Panc1 (cell line): Measurements from ENCODE around the gene LAMB4. TPM values are rescaled to one million over a fixed set of nuclear protein-coding genes. Genes with fewer than 3 reads are reported as not detected.

Experiments used
- ATAC-seq: fragments of 200-7000 bp; cut with Tn5 transposase; 2 replicates; pipeline ENCODE4 v1.9.1; 2020; ENCODE audit warnings: mild to moderate bottlenecking, moderate library complexity
- BruUV-seq: library from RNA; stranded (reverse); fragments of 400-500 nt; replicated peaks from 2 replicates; lab custom pipeline; 2021; lab: Mats Ljungman, UMichigan
- CTCF ChIA-PET: fragments of 300-600 bp; sonication (Branson Sonifier 250); formaldehyde crosslinking; loops from one replicate; lab custom pipeline; 2022; ENCODE audit warnings: antibody characterized with exemption; lab: Charles Lee
- POLR2A ChIA-PET: fragments of 300-600 bp; sonication (Branson Sonifier 250); formaldehyde crosslinking; loops from one replicate; lab custom pipeline; 2022; ENCODE audit warnings: antibody characterized with exemption; lab: Charles Lee
- DNase-seq: peaks from one replicate; pipeline ENCODE4 v3.0.0-alpha.2; 2010; ENCODE audit warnings: low read depth, low spot score
- H3K27ac ChIP-seq: 2 replicates; pipeline ENCODE4 v1.5.1; 2011; ENCODE audit warnings: mild to moderate bottlenecking, low read length, inconsistent platforms
- H3K27me3 ChIP-seq: fragments of 200-500 bp; sonication (Bioruptor generic); 2 replicates; pipeline ENCODE4 v1.6.0; 2014; ENCODE audit warnings: low read length, inconsistent platforms; ENCODE audit not compliant: control insufficient read depth, insufficient read depth
- H3K36me3 ChIP-seq: fragments of 200-500 bp; sonication (Bioruptor generic); 2 replicates; pipeline ENCODE4 v1.5.1; 2014; ENCODE audit warnings: inconsistent platforms, mild to moderate bottlenecking, low read length, moderate library complexity; ENCODE audit not compliant: control insufficient read depth, insufficient read depth
- H3K4me1 ChIP-seq: 2 replicates; pipeline ENCODE4 v1.5.1; 2011; ENCODE audit warnings: inconsistent platforms, mild to moderate bottlenecking, low read length, moderate library complexity; ENCODE audit not compliant: control insufficient read depth, insufficient read depth
- H3K4me3 ChIP-seq, 2 experiments: 2 replicates each; pipeline ENCODE4 v1.5.1; 2011 to 2012; ENCODE audit warnings: low read depth in 2 of 2, low read length in 2 of 2, mild to moderate bottlenecking in 2 of 2, inconsistent platforms in 1 of 2, moderate library complexity in 1 of 2
- H3K9me3 ChIP-seq: fragments of 200-500 bp; sonication (Bioruptor generic); 2 replicates; pipeline ENCODE4 v1.5.1; 2014; ENCODE audit warnings: low read depth, mild to moderate bottlenecking, inconsistent platforms, low read length, moderate library complexity; ENCODE audit not compliant: control insufficient read depth, insufficient read depth
- POLR2AphosphoS5 ChIP-seq: IDR thresholded peaks from 2 replicates; pipeline ENCODE4 v1.6.1; 2012; ENCODE audit warnings: mild to moderate bottlenecking, low read depth, low read length, moderate library complexity
- SIN3A ChIP-seq: IDR thresholded peaks from 2 replicates; pipeline ENCODE4 v1.6.1; 2012; ENCODE audit warnings: low read depth, mild to moderate bottlenecking, low read length, moderate library complexity, borderline replicate concordance; ENCODE audit not compliant: insufficient read depth
- TCF7L2 ChIP-seq: IDR thresholded peaks from 2 replicates; pipeline ENCODE4 v1.6.1; 2011; ENCODE audit warnings: mild to moderate bottlenecking, low read depth, low read length, inconsistent platforms
- in situ Hi-C: cut with HindIII; loops from 2 replicates; pipeline ENCODE4 v1.10.0; 2016; ENCODE audit warnings: low sequenced_read_pairs, low pct_unique_long_range_greater_than_20kb
- intact Hi-C: fragments of 100-400 bp; cut with micrococcal nuclease; formaldehyde crosslinking; loops from one replicate; pipeline ENCODE4 v1.10.0; 2022; ENCODE audit not compliant: unreplicated experiment
- total RNA-seq: library from RNA; stranded (reverse); gene quantifications from one replicate; pipeline ENCODE4 v1.2.1, GENCODE V29; 2021; ENCODE audit not compliant: unreplicated experiment
- TF ChIP-seq, protein P1 (sequence below), 2 experiments: IDR thresholded peaks; 2 replicates each; pipeline ENCODE4 v1.6.1; 2011 to 2012; ENCODE audit warnings: low read depth in 2 of 2, control low read depth in 1 of 2, low read length in 1 of 2, mild to moderate bottlenecking in 1 of 2, moderate library complexity in 1 of 2; ENCODE audit not compliant: insufficient read depth in 1 of 2
- TF ChIP-seq, protein P2 (sequence below): fragments of 450-650 bp; IDR thresholded peaks from 2 replicates; pipeline ENCODE4 v1.5.1; 2017; ENCODE audit warnings: mild to moderate bottlenecking

Gene LAMB4
- total RNA-seq, 1 experiment from 2014 or later: not detected

DNA sequence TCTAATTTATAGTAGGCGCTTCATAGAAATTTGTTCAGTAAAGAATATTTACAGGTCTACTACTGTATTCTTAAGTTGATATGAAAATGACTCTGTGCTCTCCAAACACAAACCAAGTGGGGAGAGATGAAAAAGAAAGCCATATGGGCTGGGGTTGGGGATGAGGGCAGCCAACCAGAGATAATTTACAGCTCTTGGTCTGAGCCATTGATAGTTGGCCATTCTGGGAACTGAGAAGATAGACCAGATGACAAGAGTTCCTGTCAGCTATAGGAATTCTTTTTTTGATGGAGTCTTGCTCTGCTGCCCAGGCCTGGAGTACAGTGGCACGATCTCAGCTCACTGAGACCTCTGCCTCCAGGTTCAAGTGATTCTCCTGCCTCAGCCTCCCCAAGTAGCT lies 57.4 kb downstream of the LAMB4 start:
- no peak overlapping the region for H3K4me3 ChIP-seq
- in situ Hi-C loops (no loop called here), intact Hi-C loops (no loop called here)
- H3K27ac ChIP-seq: no peak overlapping the region
- no peaks in the 10 kb centered on the region for H3K9me3 ChIP-seq
- ATAC-seq (no peak), DNase-seq (no peak)
- ChIA-PET CTCF (no interaction called here), POLR2A (no interaction called here)
- no TSS peak for BruUV-seq
- no peaks in the 10 kb centered on the region for H3K27me3 ChIP-seq
- no peaks in the 10 kb centered on the region for H3K36me3 ChIP-seq
- no peak for TF ChIP-seq TCF7L2
- TF ChIP-seq, protein P1, sequence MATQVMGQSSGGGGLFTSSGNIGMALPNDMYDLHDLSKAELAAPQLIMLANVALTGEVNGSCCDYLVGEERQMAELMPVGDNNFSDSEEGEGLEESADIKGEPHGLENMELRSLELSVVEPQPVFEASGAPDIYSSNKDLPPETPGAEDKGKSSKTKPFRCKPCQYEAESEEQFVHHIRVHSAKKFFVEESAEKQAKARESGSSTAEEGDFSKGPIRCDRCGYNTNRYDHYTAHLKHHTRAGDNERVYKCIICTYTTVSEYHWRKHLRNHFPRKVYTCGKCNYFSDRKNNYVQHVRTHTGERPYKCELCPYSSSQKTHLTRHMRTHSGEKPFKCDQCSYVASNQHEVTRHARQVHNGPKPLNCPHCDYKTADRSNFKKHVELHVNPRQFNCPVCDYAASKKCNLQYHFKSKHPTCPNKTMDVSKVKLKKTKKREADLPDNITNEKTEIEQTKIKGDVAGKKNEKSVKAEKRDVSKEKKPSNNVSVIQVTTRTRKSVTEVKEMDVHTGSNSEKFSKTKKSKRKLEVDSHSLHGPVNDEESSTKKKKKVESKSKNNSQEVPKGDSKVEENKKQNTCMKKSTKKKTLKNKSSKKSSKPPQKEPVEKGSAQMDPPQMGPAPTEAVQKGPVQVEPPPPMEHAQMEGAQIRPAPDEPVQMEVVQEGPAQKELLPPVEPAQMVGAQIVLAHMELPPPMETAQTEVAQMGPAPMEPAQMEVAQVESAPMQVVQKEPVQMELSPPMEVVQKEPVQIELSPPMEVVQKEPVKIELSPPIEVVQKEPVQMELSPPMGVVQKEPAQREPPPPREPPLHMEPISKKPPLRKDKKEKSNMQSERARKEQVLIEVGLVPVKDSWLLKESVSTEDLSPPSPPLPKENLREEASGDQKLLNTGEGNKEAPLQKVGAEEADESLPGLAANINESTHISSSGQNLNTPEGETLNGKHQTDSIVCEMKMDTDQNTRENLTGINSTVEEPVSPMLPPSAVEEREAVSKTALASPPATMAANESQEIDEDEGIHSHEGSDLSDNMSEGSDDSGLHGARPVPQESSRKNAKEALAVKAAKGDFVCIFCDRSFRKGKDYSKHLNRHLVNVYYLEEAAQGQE (IDR thresholded peaks at IDR 0.05; ENCODE audit: insufficient read depth in 1 of 2, low read depth in 2 of 2, low read length in 1 of 2): no peak
- TF ChIP-seq, protein P2, sequence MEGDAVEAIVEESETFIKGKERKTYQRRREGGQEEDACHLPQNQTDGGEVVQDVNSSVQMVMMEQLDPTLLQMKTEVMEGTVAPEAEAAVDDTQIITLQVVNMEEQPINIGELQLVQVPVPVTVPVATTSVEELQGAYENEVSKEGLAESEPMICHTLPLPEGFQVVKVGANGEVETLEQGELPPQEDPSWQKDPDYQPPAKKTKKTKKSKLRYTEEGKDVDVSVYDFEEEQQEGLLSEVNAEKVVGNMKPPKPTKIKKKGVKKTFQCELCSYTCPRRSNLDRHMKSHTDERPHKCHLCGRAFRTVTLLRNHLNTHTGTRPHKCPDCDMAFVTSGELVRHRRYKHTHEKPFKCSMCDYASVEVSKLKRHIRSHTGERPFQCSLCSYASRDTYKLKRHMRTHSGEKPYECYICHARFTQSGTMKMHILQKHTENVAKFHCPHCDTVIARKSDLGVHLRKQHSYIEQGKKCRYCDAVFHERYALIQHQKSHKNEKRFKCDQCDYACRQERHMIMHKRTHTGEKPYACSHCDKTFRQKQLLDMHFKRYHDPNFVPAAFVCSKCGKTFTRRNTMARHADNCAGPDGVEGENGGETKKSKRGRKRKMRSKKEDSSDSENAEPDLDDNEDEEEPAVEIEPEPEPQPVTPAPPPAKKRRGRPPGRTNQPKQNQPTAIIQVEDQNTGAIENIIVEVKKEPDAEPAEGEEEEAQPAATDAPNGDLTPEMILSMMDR: no peak
- no peak for TF ChIP-seq POLR2AphosphoS5
- no peak for TF ChIP-seq SIN3A
- no peaks in the 10 kb centered on the region for H3K4me1 ChIP-seq

DNA sequence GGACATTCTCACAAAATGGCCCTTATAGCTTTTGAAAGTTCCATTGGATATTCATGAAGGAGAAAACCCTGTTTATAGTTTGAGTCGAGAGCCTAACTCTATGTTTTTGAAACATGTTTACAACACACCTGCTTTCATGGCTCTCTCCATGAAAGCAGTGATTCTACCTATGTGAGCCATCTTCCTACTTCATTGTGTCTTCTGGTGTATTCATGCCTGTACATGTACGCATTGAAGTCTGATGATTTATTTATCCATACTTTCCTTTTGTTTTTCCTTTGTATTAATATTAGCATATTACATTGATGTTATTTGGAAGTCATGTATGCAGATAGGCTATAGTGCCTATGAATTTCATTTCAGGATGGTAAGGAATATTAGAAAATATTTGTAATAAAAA lies 58.0 kb downstream of the LAMB4 start:
- no peak overlapping the region for H3K4me3 ChIP-seq
- H3K9me3 ChIP-seq: no peaks in the 10 kb centered on the region
- intact Hi-C loops (no loop called here), in situ Hi-C loops (no loop called here)
- TF ChIP-seq POLR2AphosphoS5 (no peak), SIN3A (no peak), TCF7L2 (no peak)
- TF ChIP-seq, protein P2: no peak
- TF ChIP-seq, protein P1 (IDR thresholded peaks at IDR 0.05; ENCODE audit: insufficient read depth in 1 of 2, low read depth in 2 of 2, low read length in 1 of 2): no peak
- ChIA-PET POLR2A (no interaction called here), CTCF (no interaction called here)
- no TSS peak for BruUV-seq
- no peak for DNase-seq
- H3K36me3 ChIP-seq: no peaks in the 10 kb centered on the region
- no peak for ATAC-seq
- H3K27ac ChIP-seq: no peak overlapping the region
- no peaks in the 10 kb centered on the region for H3K4me1 ChIP-seq
- no peaks in the 10 kb centered on the region for H3K27me3 ChIP-seq
